Cardiac muscle cell (in vitro differentiated cells and primary cell): ENCODE results near the gene PRUNE2. TPM values are rescaled to one million over a fixed set of nuclear protein-coding genes. Genes with fewer than 3 reads are reported as not detected.

Experiments
- DNase-seq, 2 donors: peaks; one replicate each; pipeline versions ENCODE4 v3.0.0 to v3.0.0-alpha.2; 2010 to 2017; ENCODE audit warnings: low read depth in 1 of 2, low spot score in 1 of 2
- H3K27ac ChIP-seq: fragments of 200-600 bp; sonication (generic); 2 replicates; pipeline ENCODE4 v1.5.1; 2016
- H3K27me3 ChIP-seq: fragments of 200-600 bp; sonication (generic); 2 replicates; pipeline ENCODE4 v1.6.0; 2016; ENCODE audit warnings: control low read depth
- H3K36me3 ChIP-seq: fragments of 200-600 bp; sonication (generic); 2 replicates; pipeline ENCODE4 v1.5.1; 2016; ENCODE audit warnings: control low read depth
- H3K4me1 ChIP-seq: fragments of 200-600 bp; sonication (generic); 2 replicates; pipeline ENCODE4 v1.8.1; 2017; ENCODE audit warnings: low read depth, mild to moderate bottlenecking, mixed run types
- H3K4me3 ChIP-seq: fragments of 200-600 bp; sonication (generic); 2 replicates; pipeline ENCODE4 v1.5.1; 2016; ENCODE audit warnings: mild to moderate bottlenecking
- H3K9me3 ChIP-seq: fragments of 200-600 bp; sonication (generic); 2 replicates; pipeline ENCODE4 v1.5.1; 2017; ENCODE audit warnings: low read depth, mild to moderate bottlenecking, control low read depth
- polyA plus RNA-seq: library from polyadenylated mRNA; unstranded; fragments of >200 nt; fragmentation: Nextera tagmentation; extraction: Ambion mirVana; gene quantifications from 2 replicates; pipeline ENCODE4 v1.2.1, GENCODE V29; 2016
- total RNA-seq: library from RNA; depleted of rRNA; stranded (reverse); fragments of >200 nt; gene quantifications from 2 replicates; pipeline ENCODE4 v1.2.3, GENCODE V29; 2016
- TF ChIP-seq, protein P1 (sequence below): IDR thresholded peaks from 2 replicates; pipeline ENCODE4 v1.5.1; 2012; ENCODE audit warnings: low read depth, mild to moderate bottlenecking, low read length

Gene PRUNE2
- total and polyA plus RNA-seq, 2 experiments from 2014 or later, result 5.5 to 14.4 TPM

DNA sequence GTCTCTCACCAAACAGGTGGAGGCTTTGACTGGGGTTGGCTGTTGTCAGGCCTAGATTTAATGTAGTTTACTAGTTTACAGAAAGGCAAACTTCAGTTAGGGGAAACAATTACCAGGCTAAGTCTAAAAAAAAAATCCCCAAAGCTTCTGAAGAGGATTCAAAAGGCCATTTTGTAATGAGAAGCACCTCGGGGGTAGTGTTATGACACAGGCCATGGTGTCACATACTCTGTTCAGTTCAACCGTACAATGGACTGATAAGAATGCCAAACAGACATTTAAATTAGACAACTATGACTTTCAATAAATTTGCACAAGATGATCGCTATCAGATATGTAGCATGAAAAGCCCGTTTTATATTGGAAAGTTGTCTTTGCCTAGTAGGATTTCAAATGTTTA lies 261.7 kb downstream of the PRUNE2 start:
- TF ChIP-seq, protein P1, sequence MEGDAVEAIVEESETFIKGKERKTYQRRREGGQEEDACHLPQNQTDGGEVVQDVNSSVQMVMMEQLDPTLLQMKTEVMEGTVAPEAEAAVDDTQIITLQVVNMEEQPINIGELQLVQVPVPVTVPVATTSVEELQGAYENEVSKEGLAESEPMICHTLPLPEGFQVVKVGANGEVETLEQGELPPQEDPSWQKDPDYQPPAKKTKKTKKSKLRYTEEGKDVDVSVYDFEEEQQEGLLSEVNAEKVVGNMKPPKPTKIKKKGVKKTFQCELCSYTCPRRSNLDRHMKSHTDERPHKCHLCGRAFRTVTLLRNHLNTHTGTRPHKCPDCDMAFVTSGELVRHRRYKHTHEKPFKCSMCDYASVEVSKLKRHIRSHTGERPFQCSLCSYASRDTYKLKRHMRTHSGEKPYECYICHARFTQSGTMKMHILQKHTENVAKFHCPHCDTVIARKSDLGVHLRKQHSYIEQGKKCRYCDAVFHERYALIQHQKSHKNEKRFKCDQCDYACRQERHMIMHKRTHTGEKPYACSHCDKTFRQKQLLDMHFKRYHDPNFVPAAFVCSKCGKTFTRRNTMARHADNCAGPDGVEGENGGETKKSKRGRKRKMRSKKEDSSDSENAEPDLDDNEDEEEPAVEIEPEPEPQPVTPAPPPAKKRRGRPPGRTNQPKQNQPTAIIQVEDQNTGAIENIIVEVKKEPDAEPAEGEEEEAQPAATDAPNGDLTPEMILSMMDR, result no peak
- no peaks in the 10 kb centered on the region for H3K27me3 ChIP-seq
- no peak for DNase-seq
- no peaks in the 10 kb centered on the region for H3K4me1 ChIP-seq
- no peak overlapping the region for H3K27ac ChIP-seq
- H3K9me3 ChIP-seq, result no peaks in the 10 kb centered on the region
- H3K4me3 ChIP-seq, result no peak overlapping the region
- no peaks in the 10 kb centered on the region for H3K36me3 ChIP-seq

DNA sequence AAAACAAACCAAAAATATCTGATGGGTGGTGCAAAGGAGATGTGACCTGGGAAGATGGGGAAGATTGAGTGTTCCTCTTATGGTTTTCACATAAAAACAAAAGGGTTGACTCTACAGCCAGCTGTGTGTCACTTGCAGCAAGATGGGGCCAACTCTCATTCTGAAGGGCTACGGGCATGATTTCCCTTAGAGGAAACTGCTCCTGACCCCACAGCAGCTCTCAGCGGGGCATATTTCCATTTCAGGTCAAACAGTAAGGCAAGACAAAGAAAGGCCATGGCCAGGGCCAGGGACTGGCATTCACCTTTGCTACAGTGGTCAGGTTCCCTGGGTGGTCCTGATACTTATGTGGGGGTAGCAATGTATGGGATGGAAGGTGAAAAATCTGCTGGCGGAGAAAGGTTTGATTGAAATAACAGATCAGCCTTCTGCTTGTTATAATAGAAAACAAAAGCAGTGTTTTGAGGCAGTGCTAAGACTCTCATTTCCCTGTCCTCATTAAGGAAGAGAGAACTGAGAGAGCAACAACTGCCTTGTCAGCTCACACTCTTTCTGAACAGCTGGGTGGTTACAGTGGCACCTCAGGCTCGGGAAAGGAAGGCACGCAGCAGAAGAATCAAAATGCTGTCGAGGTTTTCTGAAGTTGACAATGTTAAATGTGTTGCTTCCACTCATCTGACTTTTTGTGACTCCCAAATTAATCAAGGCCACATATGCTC lies 262.4 kb downstream of the PRUNE2 start:
- Histone ChIP-seq H3K27me3 (no peaks in the 10 kb centered on the region), H3K9me3 (no peaks in the 10 kb centered on the region), H3K27ac (no peak overlapping the region), H3K36me3 (no peaks in the 10 kb centered on the region), H3K4me1 (no peaks in the 10 kb centered on the region), H3K4me3 (no peak overlapping the region)
- TF ChIP-seq, protein P1, result no peak
- no peak for DNase-seq

DNA sequence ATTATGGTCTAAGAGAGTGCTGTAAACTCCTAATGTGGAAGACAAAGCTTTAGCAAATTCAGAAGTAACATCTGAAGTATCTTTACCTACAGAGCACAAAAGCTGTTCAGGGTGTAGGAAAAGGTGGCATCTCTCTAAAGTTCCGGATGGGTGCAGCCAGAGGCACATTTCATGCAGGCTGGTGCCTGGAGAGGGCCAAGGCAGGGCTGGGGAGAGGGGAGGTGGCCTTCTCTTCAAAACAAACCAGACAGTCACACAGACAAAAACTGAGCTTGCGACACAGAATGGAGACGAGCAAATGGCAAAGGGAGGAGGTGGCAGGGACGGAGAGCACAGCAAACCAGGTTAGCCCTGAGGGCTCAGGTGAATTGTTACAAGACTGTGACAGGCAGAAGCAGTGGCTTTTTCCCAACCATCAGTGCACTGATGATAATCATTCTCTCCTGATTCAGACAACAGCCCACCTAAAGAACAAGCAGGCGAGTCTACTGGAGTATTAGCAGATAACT lies 263.2 kb downstream of the PRUNE2 start:
- no peak overlapping the region for H3K27ac ChIP-seq
- no peak for DNase-seq
- no peaks in the 10 kb centered on the region for H3K27me3 ChIP-seq
- no peaks in the 10 kb centered on the region for H3K36me3 ChIP-seq
- H3K9me3 ChIP-seq, result no peaks in the 10 kb centered on the region
- no peaks in the 10 kb centered on the region for H3K4me1 ChIP-seq
- TF ChIP-seq, protein P1, result no peak
- no peak overlapping the region for H3K4me3 ChIP-seq

DNA sequence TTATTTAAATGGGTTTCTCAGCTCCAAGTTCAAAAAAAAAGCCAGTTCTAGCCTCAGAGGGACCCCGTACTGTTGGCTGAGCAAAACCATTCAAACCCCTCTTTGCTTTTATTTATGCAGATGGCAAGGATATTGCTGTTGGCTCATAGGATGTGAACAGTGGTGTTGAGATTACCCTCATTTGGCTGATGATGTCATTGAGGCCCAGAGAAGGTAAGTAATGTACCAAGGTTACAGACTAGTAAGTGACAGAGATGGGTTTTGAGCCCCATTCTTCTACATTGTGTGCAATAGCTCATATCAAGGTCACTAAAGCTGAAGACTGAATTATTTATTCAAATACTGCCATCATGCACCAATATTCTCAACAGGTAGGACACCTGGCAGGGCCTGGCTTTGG lies 263.8 kb downstream of the PRUNE2 start:
- Histone ChIP-seq H3K27ac (no peak overlapping the region), H3K4me3 (no peak overlapping the region), H3K9me3 (no peaks in the 10 kb centered on the region), H3K4me1 (no peaks in the 10 kb centered on the region), H3K27me3 (no peaks in the 10 kb centered on the region), H3K36me3 (no peaks in the 10 kb centered on the region)
- DNase-seq, result no peak
- TF ChIP-seq, protein P1, result no peak

DNA sequence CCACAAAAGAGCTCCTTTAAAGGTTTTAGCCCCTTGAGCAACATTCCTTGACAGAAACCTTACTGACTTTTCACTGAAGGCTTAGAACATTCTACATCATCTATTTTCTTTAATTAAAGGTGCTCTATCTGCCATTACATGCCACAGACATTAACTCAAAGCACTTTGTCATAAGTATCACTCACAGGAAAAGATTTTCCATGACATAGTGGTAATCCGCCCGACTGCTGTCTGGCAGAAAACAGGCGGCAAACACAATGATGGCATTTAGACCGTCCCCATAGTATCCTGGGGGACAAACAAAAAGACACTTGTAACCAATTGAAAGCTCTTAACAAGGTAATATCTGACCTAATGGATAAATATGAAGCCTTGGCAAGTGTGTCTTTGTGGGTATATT lies 267.9 kb downstream of the PRUNE2 start:
- Histone ChIP-seq H3K4me3 (no peak overlapping the region), H3K9me3 (no peaks in the 10 kb centered on the region), H3K27ac (no peak overlapping the region), H3K36me3 (no peaks in the 10 kb centered on the region), H3K4me1 (no peaks in the 10 kb centered on the region), H3K27me3 (no peaks in the 10 kb centered on the region)
- DNase-seq, result no peak
- TF ChIP-seq, protein P1, result no peak
